Fibroblast of the conjunctiva (primary cell): ENCODE data around the gene CREB3L2.

Experiments used
- DNase-seq: peaks from one replicate; pipeline ENCODE4 v3.0.0-alpha.2; 2010; ENCODE audit warnings: low read depth

CREB3L2 gene

GRCh38 chr7:137871170-137871915 lies 130.5 kb downstream of the CREB3L2 start:
- DNase-seq, result peak; percentile 20

DNA sequence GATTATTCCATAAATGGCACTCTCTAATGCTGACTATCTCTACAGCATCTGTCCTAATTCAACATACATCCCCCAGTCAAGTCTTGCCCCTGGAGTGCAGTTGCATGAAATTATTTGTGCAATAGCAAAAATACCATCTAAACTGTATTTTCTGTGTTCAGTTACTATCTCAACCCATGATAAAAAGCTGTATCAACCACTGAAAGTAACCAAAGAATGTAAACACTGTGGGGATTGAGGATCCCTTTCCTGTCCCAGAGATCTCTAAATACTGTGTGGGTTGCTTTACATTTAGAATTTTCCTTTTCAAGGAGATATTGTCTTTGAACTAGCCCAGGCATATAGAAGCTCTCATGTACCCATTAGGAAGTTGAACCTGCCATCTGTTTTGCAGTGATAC lies 131.2 kb downstream of the CREB3L2 start:
- no peak for DNase-seq

GRCh38 chr7:137870078-137870477 lies 131.8 kb downstream of the CREB3L2 start:
- no peak for DNase-seq

DNA sequence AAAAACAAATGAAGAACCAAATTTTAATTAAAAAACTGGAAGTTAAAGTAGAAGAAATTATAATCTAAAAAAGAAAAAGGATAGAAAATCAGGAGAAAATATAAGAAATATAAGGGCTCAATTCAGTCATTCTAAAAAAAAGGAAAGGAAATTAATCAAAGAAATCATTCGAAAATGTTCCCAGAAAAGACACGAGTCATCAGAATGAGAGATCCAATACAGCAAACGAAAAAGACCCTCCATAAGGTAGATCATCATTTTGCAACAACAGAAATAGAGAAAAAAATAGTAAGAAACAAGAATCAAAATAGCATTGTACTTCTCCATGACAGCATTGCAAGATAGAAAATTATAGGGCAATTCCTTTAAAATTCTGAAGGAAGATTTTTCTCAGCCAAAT lies 132.6 kb downstream of the CREB3L2 start:
- no peak for DNase-seq

DNA sequence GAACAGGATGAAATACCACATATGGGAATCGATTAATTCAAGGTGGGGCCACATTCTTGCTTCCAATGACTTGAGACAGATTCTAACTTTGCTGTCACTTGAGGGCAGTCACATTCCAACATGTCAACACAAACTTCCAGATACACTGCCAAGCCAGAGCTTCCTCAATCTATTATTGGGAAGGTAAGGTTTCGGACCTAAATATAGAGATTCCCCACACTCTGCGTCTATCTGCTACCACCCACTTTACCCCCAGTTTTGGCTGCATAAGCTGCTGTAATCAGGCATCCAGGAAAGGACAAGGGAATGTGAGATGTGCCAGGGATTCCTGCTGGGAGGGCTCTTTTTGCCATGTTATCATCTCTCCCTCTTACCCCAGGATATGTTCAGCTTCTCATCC lies 134.6 kb downstream of the CREB3L2 start:
- no peak for DNase-seq

GRCh38 chr7:137865764-137866163 lies 136.1 kb downstream of the CREB3L2 start:
- no peak for DNase-seq

GRCh38 chr7:137862964-137863363 lies 138.9 kb downstream of the CREB3L2 start:
- DNase-seq, result no peak

- DNase-seq, result no peak
Measured at GRCh38 chr7:137862358-137862757, 139.5 kb downstream of the CREB3L2 start.

- no peak for DNase-seq
Measured at GRCh38 chr7:137860542-137860941, 141.3 kb downstream of the CREB3L2 start.

- no peak for DNase-seq
Measured at GRCh38 chr7:137853053-137853452, 148.8 kb downstream of the CREB3L2 start.

- DNase-seq, result no peak
Measured at GRCh38 chr7:137852108-137852507, 149.8 kb downstream of the CREB3L2 start.

- DNase-seq, result no peak
Measured at GRCh38 chr7:137850972-137851945, 150.6 kb downstream of the CREB3L2 start.

DNA sequence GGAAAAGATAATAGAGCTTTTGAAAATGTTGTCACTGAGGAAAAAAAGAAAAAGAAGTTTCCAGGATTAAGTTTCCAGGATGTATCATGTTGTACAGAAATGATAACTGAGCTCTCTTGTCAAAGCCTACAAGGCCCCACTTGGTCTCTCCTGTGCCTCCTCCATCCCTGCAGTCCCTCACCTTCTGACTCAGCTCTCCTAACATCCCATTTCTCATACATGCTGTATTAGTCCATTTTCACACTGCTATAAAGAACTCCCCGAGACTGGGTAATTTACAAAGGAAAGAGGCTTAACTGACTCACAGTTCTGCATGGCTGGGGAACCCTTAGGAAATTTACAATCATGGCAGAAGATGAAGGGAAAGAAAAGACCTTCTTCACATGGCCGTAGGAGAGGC lies 151.3 kb downstream of the CREB3L2 start:
- DNase-seq, result no peak

DNA sequence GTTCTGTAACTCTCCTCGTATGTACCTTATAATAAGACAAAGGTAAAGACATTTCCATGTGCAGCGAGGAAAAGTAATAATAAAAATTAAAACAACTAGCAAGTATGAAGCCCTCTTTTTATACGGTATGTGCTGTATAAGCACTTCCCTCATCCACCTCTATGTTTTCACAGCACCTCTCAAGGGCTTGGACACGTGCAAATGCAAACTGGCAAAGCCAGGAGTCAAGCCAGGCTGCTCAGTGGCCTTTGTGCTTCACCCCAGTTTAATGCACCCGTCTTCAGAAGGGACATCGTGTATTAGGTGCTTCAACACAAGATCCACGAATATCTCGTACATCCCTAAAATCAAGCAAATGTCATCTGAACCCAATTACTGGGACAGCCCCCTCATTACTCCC lies 153.8 kb downstream of the CREB3L2 start:
- DNase-seq, result no peak

DNA sequence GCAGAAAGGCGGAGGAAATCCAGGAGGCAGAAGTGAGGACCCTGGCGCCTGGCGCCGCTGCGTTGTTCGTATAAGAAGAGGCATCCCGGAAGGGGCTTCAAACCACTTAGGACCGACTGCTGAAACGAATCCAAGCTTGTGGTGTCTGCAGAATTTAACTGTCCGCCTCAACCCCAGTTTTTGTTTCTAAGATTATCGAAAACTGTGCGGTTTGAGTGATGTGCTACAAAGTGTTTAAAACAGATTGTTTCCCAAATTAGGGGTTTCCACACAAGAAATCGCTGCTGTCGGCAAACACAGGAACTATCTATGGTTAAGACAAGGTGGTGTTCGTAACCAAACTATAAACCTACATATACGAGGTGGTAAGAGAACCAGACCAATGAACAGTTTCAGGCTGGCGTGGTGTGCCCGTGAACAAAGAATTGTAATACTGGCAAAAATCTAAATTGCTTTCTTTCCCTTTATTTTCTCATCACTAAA lies 154.3 kb downstream of the CREB3L2 start:
- no peak for DNase-seq

- no peak for DNase-seq
Measured at GRCh38 chr7:137846827-137847567, 154.9 kb downstream of the CREB3L2 start, which contains the start of gene DGKI. Gene DGKI (minus strand): TSS chr7:137846974.

DNA sequence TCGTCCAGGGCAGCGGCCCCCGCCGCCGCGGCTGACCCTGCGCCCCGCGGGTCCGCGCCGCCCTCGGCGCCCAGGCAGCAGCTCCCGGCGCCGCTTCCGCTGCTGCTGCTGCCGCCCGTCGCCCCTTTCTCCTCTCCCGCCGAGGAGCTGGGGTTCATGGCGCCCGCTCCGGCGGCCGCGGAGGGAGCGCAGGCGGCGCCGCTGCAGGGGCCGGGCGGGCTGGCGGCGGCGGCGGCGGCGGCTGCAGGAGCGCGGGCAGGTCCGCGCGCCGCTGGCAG lies 155.4 kb downstream of the CREB3L2 start:
- DNase-seq, result no peak

GRCh38 chr7:137844677-137845425 lies 157.0 kb downstream of the CREB3L2 start:
- no peak for DNase-seq

DNA sequence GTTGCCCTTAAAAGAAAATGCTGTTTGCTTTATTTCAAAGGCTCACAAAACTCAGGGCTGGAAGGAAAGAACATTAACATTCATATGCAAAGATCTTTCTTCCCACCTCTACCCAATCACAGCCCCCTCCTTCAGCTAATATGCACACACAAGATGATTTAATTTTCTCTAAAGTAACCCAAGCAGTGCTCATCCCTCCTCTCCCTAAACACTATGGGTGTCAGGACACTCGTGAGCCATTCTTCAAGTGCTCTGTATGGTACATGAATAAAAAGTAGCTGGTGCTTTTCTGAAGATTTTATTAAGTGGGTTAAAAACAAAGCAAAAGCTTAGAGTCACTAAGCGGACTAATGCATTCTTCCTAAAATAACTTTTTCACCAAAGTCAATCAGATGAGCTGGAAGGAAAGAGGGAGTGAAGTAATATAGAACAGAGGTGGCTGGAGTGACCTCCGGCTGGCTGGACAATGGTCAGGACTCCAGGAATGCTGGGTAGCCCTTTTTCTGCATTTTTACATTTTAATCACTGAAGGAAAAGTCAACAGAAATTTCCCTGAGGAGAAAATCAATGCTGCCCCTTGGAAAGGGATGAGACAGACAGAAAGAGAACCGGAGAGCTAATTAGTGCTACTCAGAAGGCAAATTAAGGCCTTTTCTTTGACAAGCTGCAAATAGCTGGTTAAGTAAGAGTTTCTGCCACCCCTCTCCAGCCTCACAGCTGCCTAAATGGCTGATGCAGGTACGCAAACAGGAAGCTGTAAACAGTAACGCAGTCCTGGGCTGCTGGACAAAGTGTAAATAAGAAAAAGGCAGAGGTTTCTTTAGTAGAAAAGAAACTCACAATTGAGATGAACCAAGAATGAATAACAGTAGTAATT lies 161.7 kb downstream of the CREB3L2 start:
- no peak for DNase-seq

- no peak for DNase-seq
Measured at GRCh38 chr7:137838706-137839315, 163.1 kb downstream of the CREB3L2 start.
